Measurements from ENCODE around the gene COG1. TPM values are rescaled to one million over a fixed set of nuclear protein-coding genes. Genes with fewer than 3 reads are reported as not detected.

COG1 gene
- total RNA-seq, 1 donor from 2014 or later = 31.5 TPM

GRCh38 chr17:73208139-73208827 lies 15.4 kb downstream of the COG1 start:
- DNase-seq (ENCODE audit: low spot score) = no peak
- peaks cover 32% of the 10 kb centered on the region for H3K4me1 Mint-ChIP-seq (ENCODE audit: low read depth)
- intact Hi-C loops (cut with micrococcal nuclease) = no loop called here
- peaks cover 74% of the 10 kb centered on the region for H3K36me3 Mint-ChIP-seq (ENCODE audit: low read depth)
- H3K4me3 Mint-ChIP-seq (ENCODE audit: low read depth) = no peak overlapping the region
- H3K9me3 Mint-ChIP-seq = no peaks in the 10 kb centered on the region
- H3K27ac Mint-ChIP-seq = no peak overlapping the region
- H3K27me3 Mint-ChIP-seq (ENCODE audit: low read depth) = no peaks in the 10 kb centered on the region

- H3K4me3 Mint-ChIP-seq (ENCODE audit: low read depth) = no peak overlapping the region
- DNase-seq (ENCODE audit: low spot score) = no peak
- intact Hi-C loops (cut with micrococcal nuclease) = no loop called here
- H3K27me3 Mint-ChIP-seq (ENCODE audit: low read depth) = no peaks in the 10 kb centered on the region
- peaks cover 25% of the 10 kb centered on the region for H3K4me1 Mint-ChIP-seq (ENCODE audit: low read depth)
- peaks cover 67% of the 10 kb centered on the region for H3K36me3 Mint-ChIP-seq (ENCODE audit: low read depth)
- H3K27ac Mint-ChIP-seq = no peak overlapping the region
- no peaks in the 10 kb centered on the region for H3K9me3 Mint-ChIP-seq
Observed at GRCh38 chr17:73209436-73209835, 16.6 kb downstream of the COG1 start.

GRCh38 chr17:73210002-73210678 lies 17.3 kb downstream of the COG1 start:
- Mint-ChIP-seq H3K27me3 (ENCODE audit: low read depth) (no peaks in the 10 kb centered on the region), H3K4me3 (ENCODE audit: low read depth) (no peak overlapping the region), H3K9me3 (no peaks in the 10 kb centered on the region), H3K27ac (peak overlapping the region; percentile 42), H3K36me3 (ENCODE audit: low read depth) (peaks cover 67% of the 10 kb centered on the region), H3K4me1 (ENCODE audit: low read depth) (peaks cover 26% of the 10 kb centered on the region)
- intact Hi-C loops (cut with micrococcal nuclease) = loop anchor here (2.0 kb wide), 2 partner anchors 15 to 19 kb away; no protein-coding TSS in a partner anchor
- DNase-seq (ENCODE audit: low spot score) = no peak

- peaks cover 67% of the 10 kb centered on the region for H3K36me3 Mint-ChIP-seq (ENCODE audit: low read depth)
Observed at GRCh38 chr17:73211745-73212144, 18.9 kb downstream of the COG1 start.

GRCh38 chr17:73214008-73214407 lies 21.2 kb downstream of the COG1 start:
- Mint-ChIP-seq H3K9me3 (no peaks in the 10 kb centered on the region), H3K4me1 (ENCODE audit: low read depth) (peaks cover 31% of the 10 kb centered on the region), H3K36me3 (ENCODE audit: low read depth) (peaks cover 53% of the 10 kb centered on the region), H3K27me3 (ENCODE audit: low read depth) (no peaks in the 10 kb centered on the region), H3K4me3 (ENCODE audit: low read depth) (no peak overlapping the region), H3K27ac (no peak overlapping the region)
- intact Hi-C loops (cut with micrococcal nuclease) = no loop called here
- no peak for DNase-seq (ENCODE audit: low spot score)

More at GRCh38 chr17:73211745-73212144, 18.9 kb downstream of the COG1 start:
- intact Hi-C loops (cut with micrococcal nuclease) = loop anchor here (2.0 kb wide), 2 partner anchors 17 kb away; no protein-coding TSS in a partner anchor
- Mint-ChIP-seq H3K27ac (peak overlapping the region; percentile 69), H3K9me3 (no peaks in the 10 kb centered on the region), H3K4me3 (ENCODE audit: low read depth) (no peak overlapping the region), H3K4me1 (ENCODE audit: low read depth) (peaks cover 34% of the 10 kb centered on the region), H3K27me3 (ENCODE audit: low read depth) (no peaks in the 10 kb centered on the region)
- peak; percentile 33 for DNase-seq (ENCODE audit: low spot score)

- intact Hi-C loops (cut with micrococcal nuclease) = no loop called here
- H3K4me1 Mint-ChIP-seq (ENCODE audit: low read depth) = peaks cover 30% of the 10 kb centered on the region
Observed at GRCh38 chr17:73214851-73215250, 22.0 kb downstream of the COG1 start.

GRCh38 chr17:73215447-73215846 lies 22.6 kb downstream of the COG1 start:
- peaks cover 47% of the 10 kb centered on the region for H3K36me3 Mint-ChIP-seq (ENCODE audit: low read depth)
- no peak overlapping the region for H3K27ac Mint-ChIP-seq
- intact Hi-C loops (cut with micrococcal nuclease) = no loop called here
- H3K27me3 Mint-ChIP-seq (ENCODE audit: low read depth) = no peaks in the 10 kb centered on the region
- H3K9me3 Mint-ChIP-seq = no peaks in the 10 kb centered on the region
- H3K4me1 Mint-ChIP-seq (ENCODE audit: low read depth) = peaks cover 25% of the 10 kb centered on the region
- DNase-seq (ENCODE audit: low spot score) = no peak
- H3K4me3 Mint-ChIP-seq (ENCODE audit: low read depth) = no peak overlapping the region

More at GRCh38 chr17:73214851-73215250, 22.0 kb downstream of the COG1 start:
- Mint-ChIP-seq H3K36me3 (ENCODE audit: low read depth) (peaks cover 49% of the 10 kb centered on the region), H3K9me3 (no peaks in the 10 kb centered on the region), H3K4me3 (ENCODE audit: low read depth) (no peak overlapping the region), H3K27me3 (ENCODE audit: low read depth) (no peaks in the 10 kb centered on the region), H3K27ac (no peak overlapping the region)
- DNase-seq (ENCODE audit: low spot score) = no peak

GRCh38 chr17:73223626-73224230 lies 30.9 kb downstream of the COG1 start:
- no peak for DNase-seq (ENCODE audit: low spot score)
- no peak overlapping the region for H3K27ac Mint-ChIP-seq
- no peaks in the 10 kb centered on the region for H3K9me3 Mint-ChIP-seq
- no peaks in the 10 kb centered on the region for H3K27me3 Mint-ChIP-seq (ENCODE audit: low read depth)
- H3K4me3 Mint-ChIP-seq (ENCODE audit: low read depth) = no peak overlapping the region
- peaks cover 28% of the 10 kb centered on the region for H3K36me3 Mint-ChIP-seq (ENCODE audit: low read depth)
- peaks cover 41% of the 10 kb centered on the region for H3K4me1 Mint-ChIP-seq (ENCODE audit: low read depth)
- intact Hi-C loops (cut with micrococcal nuclease) = no loop called here

- intact Hi-C loops (cut with micrococcal nuclease) = no loop called here
- Mint-ChIP-seq H3K4me3 (ENCODE audit: low read depth) (no peak overlapping the region), H3K36me3 (ENCODE audit: low read depth) (peaks cover 29% of the 10 kb centered on the region), H3K27me3 (ENCODE audit: low read depth) (no peaks in the 10 kb centered on the region), H3K9me3 (no peaks in the 10 kb centered on the region), H3K27ac (no peak overlapping the region), H3K4me1 (ENCODE audit: low read depth) (peaks cover 46% of the 10 kb centered on the region)
- no peak for DNase-seq (ENCODE audit: low spot score)
Observed at GRCh38 chr17:73224237-73224636, 31.4 kb downstream of the COG1 start.

- intact Hi-C loops (cut with micrococcal nuclease) = no loop called here
Observed at GRCh38 chr17:73224663-73225305, 31.9 kb downstream of the COG1 start.

GRCh38 chr17:73226556-73227172 lies 33.8 kb downstream of the COG1 start:
- Mint-ChIP-seq H3K9me3 (no peaks in the 10 kb centered on the region), H3K36me3 (ENCODE audit: low read depth) (peaks cover 30% of the 10 kb centered on the region), H3K27ac (peak overlapping the region; percentile 65), H3K4me3 (ENCODE audit: low read depth) (peak overlapping the region; percentile 47), H3K4me1 (ENCODE audit: low read depth) (peaks cover 59% of the 10 kb centered on the region), H3K27me3 (ENCODE audit: low read depth) (no peaks in the 10 kb centered on the region)
- DNase-seq (ENCODE audit: low spot score) = no peak
- intact Hi-C loops (cut with micrococcal nuclease) = loop anchor here (1.0 kb wide), 1 partner anchor 35 kb away; no protein-coding TSS in a partner anchor

More at GRCh38 chr17:73224663-73225305, 31.9 kb downstream of the COG1 start:
- peaks cover 49% of the 10 kb centered on the region for H3K4me1 Mint-ChIP-seq (ENCODE audit: low read depth)
- no peaks in the 10 kb centered on the region for H3K9me3 Mint-ChIP-seq
- H3K27ac Mint-ChIP-seq = peak overlapping the region; percentile 57
- DNase-seq (ENCODE audit: low spot score) = no peak
- H3K27me3 Mint-ChIP-seq (ENCODE audit: low read depth) = no peaks in the 10 kb centered on the region
- peaks cover 30% of the 10 kb centered on the region for H3K36me3 Mint-ChIP-seq (ENCODE audit: low read depth)
- no peak overlapping the region for H3K4me3 Mint-ChIP-seq (ENCODE audit: low read depth)

- H3K36me3 Mint-ChIP-seq (ENCODE audit: low read depth) = peaks cover 30% of the 10 kb centered on the region
- peak overlapping the region; percentile 65 for H3K27ac Mint-ChIP-seq
- no peaks in the 10 kb centered on the region for H3K27me3 Mint-ChIP-seq (ENCODE audit: low read depth)
- H3K4me1 Mint-ChIP-seq (ENCODE audit: low read depth) = peaks cover 58% of the 10 kb centered on the region
- H3K9me3 Mint-ChIP-seq = no peaks in the 10 kb centered on the region
- DNase-seq (ENCODE audit: low spot score) = no peak
- intact Hi-C loops (cut with micrococcal nuclease) = loop anchor here (1.0 kb wide), 1 partner anchor 36 kb away; no protein-coding TSS in a partner anchor
- peak overlapping the region; percentile 47 for H3K4me3 Mint-ChIP-seq (ENCODE audit: low read depth)
Observed at GRCh38 chr17:73227379-73227778, 34.5 kb downstream of the COG1 start.
